ENCODE data around the gene MAP2K2. TPM values are rescaled to one million over a fixed set of nuclear protein-coding genes. Genes with fewer than 3 reads are reported as not detected.

MAP2K2 gene
- polyA plus RNA-seq, 3 donors = 118 to 137 (median 133) TPM

DNA sequence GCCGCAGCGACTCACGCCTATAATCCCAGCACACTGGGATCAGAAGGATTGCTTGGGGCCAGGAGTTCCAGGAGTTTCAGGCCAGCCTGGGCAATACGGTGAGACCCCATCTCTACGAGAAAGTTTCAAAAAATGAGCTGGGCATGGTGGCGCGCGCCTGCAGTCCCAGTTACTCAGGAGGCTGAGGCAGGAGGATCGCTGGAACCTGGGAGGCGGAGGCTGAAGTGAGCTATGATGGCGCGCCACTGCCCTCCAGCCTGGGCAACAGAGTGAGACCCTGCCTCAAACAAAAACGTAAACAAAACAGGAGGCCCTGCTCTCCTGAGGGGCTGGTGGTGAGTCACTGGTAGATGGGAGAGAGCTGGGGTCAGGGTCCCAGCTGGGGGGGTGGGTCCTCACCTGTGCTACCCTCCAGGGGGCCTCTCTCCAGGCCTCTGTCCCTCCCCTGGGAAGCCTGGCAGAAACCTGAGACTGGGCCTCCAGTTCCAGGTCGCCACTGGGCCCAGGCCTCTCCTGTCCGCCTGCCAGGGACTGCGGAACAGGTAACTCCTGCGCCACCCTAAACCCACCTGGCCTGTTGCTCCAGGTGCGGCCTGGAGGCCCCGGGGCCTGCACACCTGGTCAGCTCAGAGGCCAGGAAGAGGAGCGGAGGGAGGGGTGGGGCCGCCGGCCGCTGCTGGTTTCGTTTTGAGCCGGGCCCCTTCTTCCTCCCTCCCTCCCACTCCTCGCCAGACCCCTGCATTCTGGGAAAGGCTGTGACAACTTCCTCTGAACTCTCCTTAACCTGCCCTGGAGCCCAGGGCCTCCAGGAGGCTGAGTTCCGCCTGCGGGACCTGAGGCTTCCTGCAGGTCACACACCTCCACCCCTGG lies 40.0 kb downstream of the MAP2K2 start:
- peak; percentile 81 for DNase-seq

- no peak for DNase-seq
Observed at GRCh38 chr19:4082172-4082571, 41.8 kb downstream of the MAP2K2 start.

DNA sequence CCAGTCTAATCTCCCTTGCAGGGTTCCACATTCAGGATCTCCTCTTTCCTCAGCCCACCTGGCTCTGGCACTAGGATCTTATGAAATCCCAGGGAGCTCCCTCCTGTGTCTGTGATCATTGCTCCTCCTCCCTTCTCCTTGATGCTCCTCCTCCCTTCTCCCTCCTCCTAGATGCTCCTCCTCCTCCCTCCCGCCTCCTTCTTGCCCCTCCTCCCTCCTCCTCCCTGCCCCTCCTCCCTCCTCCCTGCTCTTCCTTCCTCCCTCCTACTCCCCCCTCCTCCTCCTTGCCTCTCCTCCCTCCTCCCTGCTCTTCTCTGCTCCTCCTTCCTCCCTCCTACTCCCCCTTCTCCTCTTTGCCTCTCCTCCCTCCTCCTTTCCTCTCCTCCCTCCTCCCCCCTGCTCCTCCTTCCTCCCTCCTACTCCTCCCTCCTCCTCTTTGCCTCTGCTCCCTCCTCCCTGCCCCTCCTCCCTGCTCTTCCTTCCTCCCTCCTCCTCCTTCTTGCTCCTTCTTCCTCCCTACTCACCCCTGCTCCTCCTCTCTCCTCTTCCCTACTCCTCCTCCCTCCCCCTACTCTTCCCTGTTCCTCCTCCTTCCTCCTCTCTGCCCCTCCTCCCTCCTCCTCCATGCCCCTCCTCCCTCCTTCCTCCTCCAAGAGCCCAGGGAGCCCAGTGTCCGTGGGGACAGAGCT lies 42.3 kb downstream of the MAP2K2 start:
- DNase-seq = no peak

- no peak for DNase-seq
Observed at GRCh38 chr19:4080473-4080872, 43.4 kb downstream of the MAP2K2 start.

- peak; percentile 60 for DNase-seq
Observed at GRCh38 chr19:4077800-4078684, 45.9 kb downstream of the MAP2K2 start.

DNA sequence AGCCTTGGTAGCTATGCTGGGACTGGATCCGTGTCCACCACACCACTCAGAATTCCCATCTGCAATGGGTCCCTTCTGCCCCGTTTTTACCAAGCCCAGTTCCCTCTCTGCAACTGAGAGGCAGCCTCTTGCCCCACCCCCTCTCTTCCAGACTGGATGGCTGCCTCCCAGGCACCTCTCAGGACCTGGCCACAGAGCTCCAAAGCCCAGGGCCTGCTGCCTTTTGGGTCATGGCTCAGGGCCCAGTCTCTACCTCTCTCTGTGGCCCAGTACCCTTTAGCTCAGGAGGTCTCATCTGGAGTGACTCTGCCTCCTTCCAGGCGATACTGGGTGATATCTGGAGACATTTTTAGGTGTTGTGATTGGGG lies 46.9 kb downstream of the MAP2K2 start:
- no peak for DNase-seq

DNA sequence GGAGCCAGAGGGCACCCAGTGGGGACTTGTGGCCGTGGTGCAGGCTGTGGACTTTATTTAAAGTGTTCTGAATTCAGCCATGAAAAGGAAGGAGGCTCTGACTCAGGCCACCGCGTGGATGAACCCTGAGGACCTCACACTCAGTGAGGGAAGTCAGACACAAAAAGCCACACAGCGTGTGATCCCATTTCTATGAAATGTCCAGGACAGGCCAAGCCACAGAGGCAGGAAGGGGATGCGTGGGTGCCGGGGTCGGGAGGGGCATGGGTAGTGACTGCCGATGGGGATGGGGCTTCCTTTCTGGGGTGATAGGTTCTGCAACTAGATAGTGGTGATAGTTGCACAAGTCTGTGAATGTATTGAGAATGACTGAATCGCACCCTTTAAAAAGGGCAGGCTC lies 48.5 kb downstream of the MAP2K2 start:
- DNase-seq = no peak

- DNase-seq = no peak
Observed at GRCh38 chr19:4071610-4072009, 52.3 kb downstream of the MAP2K2 start.

DNA sequence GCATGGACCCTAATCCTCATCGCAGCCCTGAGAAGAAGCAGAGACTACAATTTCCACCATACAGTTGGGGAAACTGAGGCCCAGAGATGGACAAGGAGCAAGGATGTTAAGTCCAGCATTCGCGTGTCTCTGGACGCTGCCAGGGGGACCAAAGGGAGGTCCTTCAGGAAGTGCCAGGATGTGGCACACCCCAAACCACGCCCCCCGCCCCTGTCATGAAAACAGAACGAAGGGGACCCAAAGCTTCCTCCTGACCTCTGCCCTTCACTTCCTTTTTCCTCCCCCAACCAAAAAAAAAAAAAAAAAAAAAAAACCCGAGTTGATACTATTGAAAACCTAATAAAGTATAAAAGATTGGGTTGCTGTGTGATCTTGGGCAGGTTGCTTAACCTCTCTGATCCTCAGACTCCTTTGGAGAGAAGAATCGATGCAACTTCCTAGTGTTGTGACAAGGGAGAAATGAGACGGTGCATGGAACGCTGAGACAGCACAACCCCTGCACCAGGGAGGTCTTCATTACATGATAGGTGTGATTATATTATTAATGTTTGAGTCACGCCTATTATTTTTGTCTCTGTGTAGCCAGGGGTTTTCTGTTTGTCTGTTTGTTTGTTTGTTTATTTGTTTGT lies 54.5 kb downstream of the MAP2K2 start:
- DNase-seq = no peak

- no peak for DNase-seq
Observed at GRCh38 chr19:4068047-4068966, 55.6 kb downstream of the MAP2K2 start.

DNA sequence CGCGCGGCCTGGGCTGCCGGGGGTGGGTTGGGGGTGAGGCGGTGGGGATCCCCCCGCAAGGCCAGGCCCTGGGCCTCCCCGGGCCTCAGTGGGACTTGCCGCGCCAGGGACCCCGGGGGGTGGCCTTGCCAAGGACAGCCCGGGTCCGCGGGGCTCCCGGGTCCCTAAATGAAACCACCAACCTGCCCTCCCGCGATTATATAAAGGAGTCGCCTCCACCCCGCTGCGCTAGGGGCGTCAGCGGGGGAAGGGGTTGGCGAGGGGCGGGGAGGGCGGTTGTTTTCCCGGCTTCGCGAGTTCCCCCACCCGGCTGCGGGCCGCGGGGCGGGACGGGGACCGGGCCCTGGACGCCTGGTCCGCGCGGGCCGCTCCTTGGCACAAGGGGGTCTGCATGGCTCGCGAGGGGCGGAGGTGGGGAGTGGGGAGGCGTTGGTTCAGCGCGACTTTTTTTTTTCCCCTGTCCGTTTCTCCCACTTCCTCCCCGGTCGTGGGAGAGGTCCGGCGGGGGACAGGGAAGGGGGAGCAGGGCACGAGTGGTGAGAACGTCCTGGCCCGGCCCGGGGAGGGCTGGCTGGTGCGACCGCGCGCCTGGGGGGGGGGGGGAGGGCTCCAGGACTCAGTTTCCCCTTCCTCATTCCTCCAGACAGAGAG lies 56.4 kb downstream of the MAP2K2 start:
- no peak for DNase-seq

DNA sequence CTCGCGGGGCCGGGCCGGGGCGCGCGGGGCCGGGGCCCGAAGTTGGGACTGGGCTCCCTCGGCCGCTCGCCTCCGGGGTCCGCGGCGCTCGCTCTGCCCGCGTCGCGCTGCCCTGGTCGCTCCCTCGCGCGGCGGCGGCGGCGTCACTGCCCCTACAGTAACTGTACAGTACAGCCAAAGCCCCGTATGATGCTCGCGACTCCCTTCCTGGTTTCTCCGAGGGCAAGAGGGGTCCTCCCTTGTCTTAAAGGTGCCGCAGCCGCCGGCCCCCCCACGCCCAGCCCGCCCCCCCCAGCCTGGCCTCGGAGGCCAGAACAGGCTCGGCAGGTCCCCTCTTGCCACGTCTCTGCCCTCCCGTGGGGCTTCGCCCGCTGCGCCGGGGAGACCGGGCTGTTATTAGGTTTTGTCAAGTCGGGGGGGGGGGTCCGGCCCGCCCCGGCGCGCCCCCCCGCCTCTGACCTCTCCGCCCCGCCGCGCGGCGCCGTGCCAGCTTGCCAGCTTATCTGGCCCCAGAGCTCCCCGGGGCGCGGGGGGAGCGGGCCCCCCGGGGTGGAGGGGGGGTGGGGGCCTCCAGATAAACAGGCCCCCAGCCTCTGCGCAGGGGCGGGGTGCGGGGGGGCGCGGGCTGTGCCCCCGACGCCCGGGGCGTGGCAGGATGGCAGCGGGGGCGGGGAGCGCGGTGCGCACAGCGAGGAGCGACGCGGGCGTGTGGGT lies 57.1 kb downstream of the MAP2K2 start, which contains the start of gene ZBTB7A:
TSS of gene ZBTB7A (minus strand) at position 218 of the 714 bp plus-strand sequence. CDS start 11,667 bp downstream, outside the sequence.
- DNase-seq = peak; percentile 78

- DNase-seq = no peak
Observed at GRCh38 chr19:4066176-4066606, 57.7 kb downstream of the MAP2K2 start.

DNA sequence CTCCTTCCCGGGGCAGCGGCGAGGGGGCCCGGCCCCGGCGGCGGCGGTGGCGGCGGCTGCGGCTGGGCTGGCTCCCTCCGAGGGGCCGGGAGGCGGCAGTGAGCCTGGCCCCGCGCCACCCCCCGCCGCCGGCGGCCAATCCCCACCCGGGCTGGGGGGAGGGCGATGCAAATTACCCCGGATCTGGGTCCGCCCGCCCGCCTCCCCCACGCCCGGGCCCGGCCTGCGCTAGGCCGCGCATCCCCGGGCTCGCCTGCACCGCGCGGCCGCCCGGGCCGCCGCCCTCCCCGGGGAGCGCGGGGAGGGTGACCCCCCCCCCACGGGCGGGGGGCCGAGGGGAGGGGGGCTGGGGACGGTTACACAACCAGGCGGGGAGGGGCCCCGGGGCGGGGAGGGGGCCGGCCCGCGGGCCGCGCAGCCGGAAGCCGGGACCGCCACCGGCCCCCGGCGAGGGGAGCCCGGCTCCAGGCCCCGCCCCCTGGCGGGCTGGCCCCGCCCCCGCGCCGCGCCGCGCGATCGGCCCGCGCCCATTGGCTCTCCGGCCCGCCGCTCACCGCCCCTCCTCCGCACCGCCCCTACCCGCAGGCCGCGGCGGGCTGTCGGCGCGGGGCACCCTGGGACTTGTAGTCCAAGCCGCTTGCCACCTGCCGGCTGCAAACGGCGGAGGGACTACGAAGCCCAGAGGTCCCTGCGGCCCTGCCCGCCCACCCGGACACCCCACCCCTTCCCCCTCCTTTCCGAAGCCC lies 58.3 kb downstream of the MAP2K2 start:
- peak; percentile 95 for DNase-seq

DNA sequence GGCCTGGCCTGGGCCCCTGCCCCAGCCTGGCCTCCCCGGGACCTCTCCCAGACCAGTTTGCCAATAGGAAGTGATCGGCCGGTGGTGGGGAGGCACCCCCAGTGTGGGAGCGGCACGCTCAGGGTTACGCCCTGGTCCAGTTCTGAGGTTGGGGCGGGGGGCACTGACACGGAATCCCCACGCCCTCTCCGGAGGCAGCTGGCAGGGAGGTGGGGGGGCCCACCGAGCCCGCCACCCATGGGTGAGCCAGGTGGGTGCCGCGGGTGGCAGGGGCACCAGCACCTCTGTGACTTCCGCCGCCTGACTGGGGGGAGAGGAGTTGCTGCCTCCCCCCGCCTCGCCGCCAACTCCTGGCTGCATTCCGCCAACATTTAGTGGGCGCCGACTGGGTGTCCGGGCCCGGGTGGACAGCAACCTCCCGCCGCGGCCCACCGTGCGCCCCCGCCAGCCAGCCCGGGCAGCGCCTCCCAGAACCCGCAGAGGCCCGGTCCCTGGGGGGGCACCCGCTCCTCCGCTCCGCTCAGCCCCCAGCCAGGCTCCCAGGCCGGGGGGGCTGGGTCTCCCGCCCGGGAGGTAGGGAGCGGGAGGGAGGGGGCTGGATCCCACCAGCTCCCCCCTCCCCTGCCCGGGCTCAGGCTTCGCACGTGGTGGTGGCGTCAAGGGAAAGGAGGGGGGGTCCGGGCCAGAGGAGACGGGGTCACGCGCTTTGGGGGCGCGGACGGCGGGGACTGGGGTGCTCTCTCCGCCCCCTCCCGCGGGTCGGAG lies 59.2 kb downstream of the MAP2K2 start:
- DNase-seq = no peak

GRCh38 chr19:4064149-4064495 lies 59.8 kb downstream of the MAP2K2 start:
- no peak for DNase-seq

- no peak for DNase-seq
Observed at GRCh38 chr19:4063369-4064148, 60.4 kb downstream of the MAP2K2 start.
